K562 (cell line): ENCODE measurements around the gene PFKP.
A peak's percentile ranks its signal among the peaks of the same experiment; 100 is the strongest.

ENCODE experiments used
- EZH2 ChIP-seq: IDR thresholded peaks from 2 replicates; pipeline ENCODE4 v1.6.1; 2012; ENCODE audit warnings: low read depth, mild to moderate bottlenecking, inconsistent platforms, low read length, borderline replicate concordance
- POLR2A ChIP-seq: fragments of 450-650 bp; conservative IDR thresholded peaks from 2 replicates; pipeline ENCODE4 v1.6.1; 2016
- RBM15 ChIP-seq: fragments of 200-400 bp; formaldehyde crosslinking; IDR thresholded peaks from 2 replicates; pipeline ENCODE4 v1.6.1; 2018; ENCODE audit warnings: mild to moderate bottlenecking, low read length, moderate library complexity; ENCODE audit not compliant: insufficient read depth
- SP2 ChIP-seq: IDR thresholded peaks from 2 replicates; pipeline ENCODE4 v1.6.1; 2011; ENCODE audit warnings: mild to moderate bottlenecking, low read depth, low read length, moderate library complexity; ENCODE audit not compliant: poor library complexity, severe bottlenecking; ENCODE audit errors: extremely low read depth
- TCF3 ChIP-seq: sonication (generic); formaldehyde crosslinking; IDR thresholded peaks from 2 replicates; pipeline ENCODE4 v1.4.0; 2020; ENCODE audit warnings: mild to moderate bottlenecking, missing genetic modification reagents
- TCF7L2 ChIP-seq: fragments of 150-350 bp; IDR thresholded peaks from 2 replicates; pipeline ENCODE4 v1.6.1; 2016; ENCODE audit warnings: low read depth, mild to moderate bottlenecking, low read length, moderate library complexity
- U2AF2 ChIP-seq: fragments of 200-400 bp; formaldehyde crosslinking; optimal IDR thresholded peaks from 2 replicates; pipeline ENCODE3; 2017; ENCODE audit warnings: low read depth, mild to moderate bottlenecking, low read length
- ZC3H4 ChIP-seq: sonication (generic); formaldehyde crosslinking; IDR thresholded peaks from 2 replicates; pipeline ENCODE4 v1.9.0; 2021; ENCODE audit warnings: missing genetic modification reagents, borderline replicate concordance
- ZC3H8 ChIP-seq: fragments of 450-650 bp; IDR thresholded peaks from 2 replicates; pipeline ENCODE4 v1.6.1; 2017
- TF ChIP-seq, protein P1 (sequence below), 3 experiments: IDR thresholded peaks in 2 of 3; conservative IDR thresholded peaks in 1 of 3; 2 replicates each; pipeline ENCODE4 v1.5.1; 2011 to 2012; ENCODE audit warnings: low read length in 3 of 3, mild to moderate bottlenecking in 3 of 3, control low read depth in 2 of 3, improper control_type of control experiment in 1 of 3, inconsistent platforms in 1 of 3, low read depth in 1 of 3, mixed read lengths in 1 of 3, moderate library complexity in 1 of 3; ENCODE audit not compliant: insufficient read depth in 2 of 3

DNA sequence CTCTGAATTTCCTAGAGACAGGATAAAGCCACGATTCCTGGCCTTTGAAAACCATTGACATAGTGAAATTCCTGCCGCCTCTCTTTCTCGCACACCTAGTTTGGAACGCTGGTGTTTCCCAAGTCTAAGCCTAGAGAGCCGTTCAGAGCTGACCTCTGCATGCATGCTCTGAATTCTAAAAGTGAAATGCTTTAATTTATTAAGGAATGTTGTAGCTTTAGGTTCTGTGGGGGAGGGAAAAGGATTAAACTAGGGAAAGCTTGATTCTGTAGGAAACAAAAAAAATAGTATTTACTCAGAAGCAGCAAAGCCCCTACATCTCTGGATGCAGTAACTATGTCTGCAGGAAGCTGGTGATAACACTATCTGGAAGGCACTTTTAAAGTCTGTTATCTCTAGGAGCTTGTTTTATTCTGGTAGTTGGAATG, 27.3 kb downstream of the PFKP start:
- TF ChIP-seq U2AF2, result no peak
- no peak for TF ChIP-seq POLR2A
- TF ChIP-seq ZC3H8, result no peak
- TF ChIP-seq EZH2, result no peak
- TF ChIP-seq TCF3 (CRISPR knock-in tag), result peak; percentile 51; the same call in 1 of the 2 replicates
- no peak for TF ChIP-seq RBM15
- TF ChIP-seq TCF7L2, result no peak
- TF ChIP-seq, protein P1, sequence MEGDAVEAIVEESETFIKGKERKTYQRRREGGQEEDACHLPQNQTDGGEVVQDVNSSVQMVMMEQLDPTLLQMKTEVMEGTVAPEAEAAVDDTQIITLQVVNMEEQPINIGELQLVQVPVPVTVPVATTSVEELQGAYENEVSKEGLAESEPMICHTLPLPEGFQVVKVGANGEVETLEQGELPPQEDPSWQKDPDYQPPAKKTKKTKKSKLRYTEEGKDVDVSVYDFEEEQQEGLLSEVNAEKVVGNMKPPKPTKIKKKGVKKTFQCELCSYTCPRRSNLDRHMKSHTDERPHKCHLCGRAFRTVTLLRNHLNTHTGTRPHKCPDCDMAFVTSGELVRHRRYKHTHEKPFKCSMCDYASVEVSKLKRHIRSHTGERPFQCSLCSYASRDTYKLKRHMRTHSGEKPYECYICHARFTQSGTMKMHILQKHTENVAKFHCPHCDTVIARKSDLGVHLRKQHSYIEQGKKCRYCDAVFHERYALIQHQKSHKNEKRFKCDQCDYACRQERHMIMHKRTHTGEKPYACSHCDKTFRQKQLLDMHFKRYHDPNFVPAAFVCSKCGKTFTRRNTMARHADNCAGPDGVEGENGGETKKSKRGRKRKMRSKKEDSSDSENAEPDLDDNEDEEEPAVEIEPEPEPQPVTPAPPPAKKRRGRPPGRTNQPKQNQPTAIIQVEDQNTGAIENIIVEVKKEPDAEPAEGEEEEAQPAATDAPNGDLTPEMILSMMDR (IDR thresholded peaks at IDR 0.05 in 2 of 3, conservative IDR thresholded peaks at IDR 0.05 in 1 of 3; ENCODE audit: insufficient read depth in 2 of 3, low read depth in 1 of 3, low read length in 3 of 3), result no peak
- no peak for TF ChIP-seq SP2
- TF ChIP-seq ZC3H4 (CRISPR knock-in tag), result no peak
